H1 (cell line): Measurements from ENCODE around the gene PSMC4. TPM values are rescaled to one million over a fixed set of nuclear protein-coding genes. Genes with fewer than 3 reads are reported as not detected.

Source experiments
- CTCF ChIA-PET: fragments of 300-600 bp; sonication (Branson Sonifier 250); formaldehyde crosslinking; loops from one replicate; lab custom pipeline; 2021; ENCODE audit not compliant: partially characterized antibody; lab: Charles Lee
- POLR2A ChIA-PET: fragments of 300-600 bp; sonication (Branson Sonifier 250); formaldehyde crosslinking; loops from one replicate; lab custom pipeline; 2021; ENCODE audit warnings: inconsistent platforms; ENCODE audit not compliant: partially characterized antibody; lab: Charles Lee
- DNase-seq, 2 experiments: peaks; one replicate each; pipeline versions ENCODE4 v3.0.0 to v3.0.0-alpha.2; 2010 to 2022; ENCODE audit warnings: low spot score in 2 of 2, low read depth in 1 of 2, mixed read lengths in 1 of 2
- FAIRE-seq: peaks from 2 replicates; lab custom pipeline; 2011; peaks lifted over from hg19 to GRCh38; lab: Jason Lieb, UNC
- H2AFZ ChIP-seq: 2 replicates; pipeline ENCODE4 v1.8.1; 2012; ENCODE audit warnings: low read length, inconsistent platforms
- H2AK5ac ChIP-seq: 2 replicates; pipeline ENCODE4 v1.6.1; 2013; ENCODE audit warnings: low read depth, low read length
- H2BK120ac ChIP-seq: replicated peaks from 2 replicates; pipeline ENCODE3; 2013; ENCODE audit warnings: low read depth, low read length, inconsistent platforms
- H2BK12ac ChIP-seq: 2 replicates; pipeline ENCODE4 v1.6.1; 2013; ENCODE audit warnings: low read depth, low read length
- H2BK15ac ChIP-seq: 2 replicates; pipeline ENCODE4 v1.6.1; 2013; ENCODE audit warnings: low read length
- H2BK20ac ChIP-seq: 2 replicates; pipeline ENCODE4 v1.6.1; 2013; ENCODE audit warnings: low read length
- H2BK5ac ChIP-seq: 2 replicates; pipeline ENCODE4 v1.6.1; 2013; ENCODE audit warnings: low read depth, low read length
- H3K14ac ChIP-seq: 2 replicates; pipeline ENCODE4 v1.6.1; 2013; ENCODE audit warnings: inconsistent platforms; ENCODE audit not compliant: insufficient read length
- H3K18ac ChIP-seq: 2 replicates; pipeline ENCODE4 v1.6.1; 2013; ENCODE audit warnings: low read length; ENCODE audit errors: extremely low read depth
- H3K23ac ChIP-seq: 2 replicates; pipeline ENCODE4 v1.6.1; 2013; ENCODE audit warnings: inconsistent platforms; ENCODE audit not compliant: insufficient read length
- H3K23me2 ChIP-seq: 2 replicates; pipeline ENCODE4 v1.6.1; 2013; ENCODE audit warnings: low read depth, low read length
- H3K27ac ChIP-seq: 2 replicates; pipeline ENCODE4 v1.6.1; 2011; ENCODE audit warnings: low read depth, low read length, inconsistent platforms
- H3K27me3 ChIP-seq, 4 experiments: replicated peaks in 1 of 4; 1 replicate in 1 of 4; 2 replicates in 3 of 4; pipeline versions ENCODE4 v1.6.1 to v1.8.1; 2011 to 2013; ENCODE audit warnings: low read length in 3 of 4, mild to moderate bottlenecking in 3 of 4, inconsistent platforms in 2 of 4, mixed read lengths in 2 of 4, moderate library complexity in 1 of 4; ENCODE audit not compliant: control insufficient read depth in 3 of 4, insufficient read depth in 3 of 4; ENCODE audit errors: extremely low read depth in 1 of 4
- H3K36me3 ChIP-seq, 4 experiments: 2 replicates each; pipeline versions ENCODE4 v1.6.1 to v1.8.1; 2011 to 2013; ENCODE audit warnings: mild to moderate bottlenecking in 4 of 4, low read length in 3 of 4, moderate library complexity in 2 of 4, control low read depth in 1 of 4, inconsistent platforms in 1 of 4; ENCODE audit not compliant: insufficient read depth in 4 of 4, control insufficient read depth in 2 of 4
- H3K4ac ChIP-seq: replicated peaks from 2 replicates; pipeline ENCODE3; 2013; ENCODE audit warnings: low read length, low read depth, mixed read lengths, inconsistent platforms; ENCODE audit not compliant: insufficient read length
- H3K4me1 ChIP-seq, 4 experiments: replicated peaks in 1 of 4; 1 replicate in 1 of 4; 2 replicates in 3 of 4; pipeline versions ENCODE4 v1.6.1 to v1.8.1; 2011 to 2013; ENCODE audit warnings: low read length in 3 of 4, inconsistent platforms in 2 of 4, mixed read lengths in 1 of 4; ENCODE audit not compliant: insufficient read depth in 4 of 4, control insufficient read depth in 3 of 4
- H3K4me2 ChIP-seq, 2 experiments: 2 replicates each; pipeline versions ENCODE4 v1.6.1 to v1.8.1; 2011 to 2013; ENCODE audit warnings: low read depth in 2 of 2, low read length in 2 of 2, control low read depth in 1 of 2, inconsistent platforms in 1 of 2, mild to moderate bottlenecking in 1 of 2; ENCODE audit not compliant: insufficient read depth in 1 of 2
- H3K4me3 ChIP-seq, 4 experiments: fragments of 200-600, 300-600 bp in 1 of 4; sonication (generic), shearing (Covaris generic), sonication (Bioruptor Twin) in 1 of 4; 2 replicates each; pipeline versions ENCODE4 v1.5.1 to v1.8.1; 2011 to 2016; ENCODE audit warnings: low read length in 4 of 4, low read depth in 3 of 4, control low read depth in 2 of 4, inconsistent platforms in 2 of 4, mild to moderate bottlenecking in 2 of 4, mixed read lengths in 1 of 4, moderate library complexity in 1 of 4; ENCODE audit not compliant: insufficient read depth in 2 of 4; ENCODE audit errors: extremely low read depth in 1 of 4
- H3K56ac ChIP-seq: replicated peaks from 2 replicates; pipeline ENCODE3; 2013; ENCODE audit warnings: low read depth, mild to moderate bottlenecking, mixed read lengths, low read length, inconsistent platforms; ENCODE audit not compliant: insufficient read length
- H3K79me1 ChIP-seq: 2 replicates; pipeline ENCODE4 v1.6.1; 2013; ENCODE audit warnings: low read depth, low read length, control low read depth
- H3K79me2 ChIP-seq, 2 experiments: 2 replicates each; pipeline versions ENCODE4 v1.6.1 to v1.8.1; 2012 to 2013; ENCODE audit warnings: low read length in 2 of 2, mild to moderate bottlenecking in 2 of 2, inconsistent platforms in 1 of 2; ENCODE audit not compliant: insufficient read depth in 2 of 2, control insufficient read depth in 1 of 2
- H3K9ac ChIP-seq, 4 experiments: replicated peaks in 1 of 4; 1 replicate in 1 of 4; 2 replicates in 3 of 4; pipeline versions ENCODE4 v1.6.1 to v1.8.1; 2011 to 2013; ENCODE audit warnings: low read depth in 3 of 4, low read length in 3 of 4, control low read depth in 2 of 4, mild to moderate bottlenecking in 2 of 4, moderate library complexity in 2 of 4, inconsistent platforms in 1 of 4; ENCODE audit errors: extremely low read depth in 1 of 4
- H3K9me3 ChIP-seq, 2 experiments: 2 replicates each; pipeline versions ENCODE4 v1.6.1 to v1.8.1; 2012 to 2013; ENCODE audit warnings: mild to moderate bottlenecking in 2 of 2, moderate library complexity in 2 of 2, control low read depth in 1 of 2, inconsistent platforms in 1 of 2, low read depth in 1 of 2, low read length in 1 of 2, mixed read lengths in 1 of 2; ENCODE audit not compliant: insufficient read depth in 2 of 2
- H4K20me1 ChIP-seq, 2 experiments: replicated peaks in 1 of 2; 2 replicates each; pipeline versions ENCODE3 to v1.8.1; 2011 to 2013; ENCODE audit warnings: inconsistent platforms in 2 of 2, low read length in 2 of 2, mild to moderate bottlenecking in 1 of 2; ENCODE audit not compliant: insufficient read depth in 2 of 2, control insufficient read depth in 1 of 2
- H4K5ac ChIP-seq: 2 replicates; pipeline ENCODE4 v1.6.1; 2013; ENCODE audit warnings: low read length, low read depth, mixed read lengths, inconsistent platforms; ENCODE audit not compliant: insufficient read length
- H4K8ac ChIP-seq: 2 replicates; pipeline ENCODE4 v1.8.0; 2013; ENCODE audit warnings: mild to moderate bottlenecking, moderate library complexity, low read length, inconsistent platforms; ENCODE audit not compliant: insufficient read depth; ENCODE audit errors: extremely low read depth
- H4K91ac ChIP-seq: replicated peaks from 2 replicates; pipeline ENCODE3; 2013; ENCODE audit warnings: low read length, mixed read lengths, inconsistent platforms; ENCODE audit not compliant: insufficient read length
- BACH1 ChIP-seq: IDR thresholded peaks from 2 replicates; pipeline ENCODE4 v1.6.1; 2012; ENCODE audit warnings: low read length, improper control_type of control experiment
- CHD1 ChIP-seq: IDR thresholded peaks from 2 replicates; pipeline ENCODE4 v1.6.1; 2012; ENCODE audit warnings: low read depth, low read length, improper control_type of control experiment
- CTBP2 ChIP-seq: IDR thresholded peaks from 2 replicates; pipeline ENCODE4 v1.7.0; 2011; ENCODE audit warnings: borderline replicate concordance, mild to moderate bottlenecking, moderate library complexity, mixed read lengths, low read length; ENCODE audit not compliant: insufficient read depth, insufficient read length
- EP300 ChIP-seq, 2 experiments: IDR thresholded peaks; 1 replicate in 1 of 2; 2 replicates in 1 of 2; pipeline ENCODE4 v1.6.1; 2011 to 2012; ENCODE audit warnings: low read depth in 2 of 2, low read length in 2 of 2, mild to moderate bottlenecking in 2 of 2, borderline replicate concordance in 1 of 2, inconsistent platforms in 1 of 2, moderate library complexity in 1 of 2
- EZH2 ChIP-seq: fragments of 200-600 bp; sonication (generic); IDR thresholded peaks from 2 replicates; pipeline ENCODE4 v1.7.1; 2012; ENCODE audit warnings: low read depth, mild to moderate bottlenecking, moderate library complexity, low read length, inconsistent platforms; ENCODE audit not compliant: severe bottlenecking
- FOSL1 ChIP-seq: IDR thresholded peaks from 2 replicates; pipeline ENCODE4 v1.6.1; 2011; ENCODE audit warnings: mild to moderate bottlenecking, low read depth, low read length, moderate library complexity; ENCODE audit not compliant: insufficient read depth
- GTF2F1 ChIP-seq: IDR thresholded peaks from 2 replicates; pipeline ENCODE4 v1.6.1; 2012; ENCODE audit warnings: low read depth, low read length, improper control_type of control experiment, borderline replicate concordance
- HDAC6 ChIP-seq: IDR thresholded peaks from one replicate; pipeline ENCODE4 v1.7.1; 2012; ENCODE audit warnings: low read depth, mild to moderate bottlenecking, inconsistent platforms, low read length, moderate library complexity
- KDM5A ChIP-seq: fragments of 200-600 bp; IDR thresholded peaks from 2 replicates; pipeline ENCODE4 v1.7.1; 2012; ENCODE audit warnings: mild to moderate bottlenecking, low read length, inconsistent platforms, mixed read lengths
- NRF1 ChIP-seq: IDR thresholded peaks from 2 replicates; pipeline ENCODE4 v1.6.1; 2011; ENCODE audit warnings: mild to moderate bottlenecking, low read depth, low read length, improper control_type of control experiment
- PHF8 ChIP-seq: fragments of 200-600 bp; sonication (generic); conservative IDR thresholded peaks from 2 replicates; pipeline ENCODE4 v1.7.1; 2012; ENCODE audit warnings: low read depth, mild to moderate bottlenecking, inconsistent platforms, low read length, moderate library complexity
- SIN3A ChIP-seq, 2 experiments: IDR thresholded peaks in 1 of 2; conservative IDR thresholded peaks in 1 of 2; 2 replicates each; pipeline ENCODE4 v1.6.1; 2011 to 2012; ENCODE audit warnings: low read length in 2 of 2, improper control_type of control experiment in 1 of 2, low read depth in 1 of 2, mild to moderate bottlenecking in 1 of 2
- TAF1 ChIP-seq: IDR thresholded peaks from 2 replicates; pipeline ENCODE4 v1.6.1; 2011; ENCODE audit warnings: mild to moderate bottlenecking, low read depth, low read length
- ZNF274 ChIP-seq: IDR thresholded peaks from 2 replicates; pipeline ENCODE4 v1.7.0; 2012; ENCODE audit warnings: low read length, borderline replicate concordance; ENCODE audit errors: extremely low read depth
- WGBS, 2 experiments: shearing (Covaris generic) in 1 of 2; methylation state at CpG; one replicate each; pipeline versions ENCODE4 v1.1.6 to v1.1.7; 2013 to 2015; ENCODE audit warnings: low lambda C conversion rate in 2 of 2, mixed read lengths in 2 of 2, inconsistent platforms in 1 of 2, low coverage in 1 of 2, missing lambda C conversion rate in 1 of 2; ENCODE audit not compliant: insufficient replicate concordance in 2 of 2, insufficient coverage in 1 of 2, insufficient read length in 1 of 2; ENCODE audit errors: extremely low coverage in 1 of 2, missing lambda C conversion rate in 1 of 2; 5-methylcytosine and 5-hydroxymethylcytosine counted together
- polyA plus RNA-seq, 7 experiments: library from polyadenylated mRNA; depleted of rRNA in 3 of 7; stranded (reverse) in 5 of 7; unstranded in 2 of 7; fragments of >200 nt in 5 of 7; fragments of 200-250 nt in 2 of 7; gene quantifications; 1 replicate in 5 of 7; 2 replicates in 1 of 7; 4 replicates in 1 of 7; pipeline versions ENCODE4 v1.2.1 to v1.2.3, GENCODE V29; 2011 to 2013; ENCODE audit warnings: missing spikeins in 2 of 7, mixed read lengths in 2 of 7
- total RNA-seq: library from RNA; stranded (reverse); fragmentation: NEBNext Ultra II Directional; extraction: Animal tissue kit (Norgen Biotek cat#: 25700); gene quantifications from 2 replicates; pipeline ENCODE4 v1.2.1, GENCODE V29; 2021

PSMC4 gene
- total and polyA plus RNA-seq, 2 of the 8 experiments (the other 6 are each of a cell fraction or from before 2014, with no cell fraction given) = 116 to 126 TPM

DNA sequence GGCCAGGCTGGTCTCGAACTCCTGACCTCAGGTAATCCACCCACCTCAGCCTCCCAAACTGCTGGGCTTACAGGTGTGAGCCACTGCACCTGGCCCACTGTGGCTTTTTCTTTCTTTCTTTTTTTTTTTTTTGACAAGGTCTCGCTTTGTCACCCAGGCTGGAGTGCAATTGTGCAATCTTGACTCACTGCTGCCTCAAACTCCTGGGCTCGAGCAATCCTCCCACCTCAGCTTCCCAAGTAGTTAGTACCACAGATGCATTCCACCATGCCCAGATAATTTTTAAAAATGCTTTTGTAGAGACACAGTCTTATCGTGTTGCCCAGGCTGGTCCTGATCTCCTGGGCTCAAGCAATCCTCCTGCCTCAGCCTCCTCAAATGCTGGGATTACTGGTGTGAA lies 24.4 kb upstream of the PSMC4 start:
- H3K79me2 ChIP-seq = no peaks in the 10 kb centered on the region
- no peak overlapping the region for H3K4me3 ChIP-seq
- H2BK12ac ChIP-seq = no peak overlapping the region
- H2BK15ac ChIP-seq = no peak overlapping the region
- H3K36me3 ChIP-seq = no peaks in the 10 kb centered on the region
- no peaks in the 10 kb centered on the region for H3K9me3 ChIP-seq
- H3K27ac ChIP-seq = no peak overlapping the region
- ChIA-PET POLR2A (interaction anchor here (1.2 kb wide), 1 partner anchor 15 kb away, joined by 3 read pairs; no protein-coding TSS in a partner anchor), CTCF (interaction anchor here (1.0 kb wide), 1 partner anchor 9 kb away, joined by 3 read pairs; no protein-coding TSS in a partner anchor)
- no peaks in the 10 kb centered on the region for H3K23me2 ChIP-seq
- H3K79me1 ChIP-seq = no peaks in the 10 kb centered on the region
- no peak for FAIRE-seq
- no peaks in the 10 kb centered on the region for H4K20me1 ChIP-seq
- H3K56ac ChIP-seq = no peak overlapping the region
- H3K4me2 ChIP-seq = no peak overlapping the region
- peak overlapping the region; percentile 21; the same call in 1 of the 2 replicates for H4K8ac ChIP-seq
- H3K4me1 ChIP-seq = no peaks in the 10 kb centered on the region
- no peak overlapping the region for H2BK120ac ChIP-seq
- no peak overlapping the region for H2AK5ac ChIP-seq
- H3K18ac ChIP-seq = no peak overlapping the region
- no peak overlapping the region for H3K14ac ChIP-seq
- no peak overlapping the region for H3K4ac ChIP-seq
- DNase-seq = no peak
- no peak overlapping the region for H2AFZ ChIP-seq
- no peak overlapping the region for H2BK20ac ChIP-seq
- no peak overlapping the region for H4K91ac ChIP-seq
- no peaks in the 10 kb centered on the region for H3K27me3 ChIP-seq
- no peak overlapping the region for H4K5ac ChIP-seq
- no peak overlapping the region for H3K9ac ChIP-seq
- no peak overlapping the region for H2BK5ac ChIP-seq
- 91% methylated on average over 3 of the region's 4 CpGs; no CpG with 5 or more reads in 1 of the 2 experiments for WGBS, 2 experiments
- H3K23ac ChIP-seq = no peak overlapping the region
- no peak for TF ChIP-seq PHF8
- no peak for TF ChIP-seq HDAC6
- TF ChIP-seq ZNF274 = no peak
- TF ChIP-seq CHD1 = no peak
- no peak for TF ChIP-seq EP300 (IDR thresholded peaks at IDR 0.05; ENCODE audit: borderline replicate concordance in 1 of 2, low read depth in 2 of 2, low read length in 2 of 2)
- no peak for TF ChIP-seq KDM5A
- TF ChIP-seq FOSL1 = no peak
- TF ChIP-seq BACH1 = no peak
- no peak for TF ChIP-seq GTF2F1
- no peak for TF ChIP-seq NRF1
- TF ChIP-seq EZH2 = no peak
- no peak for TF ChIP-seq SIN3A (conservative IDR thresholded peaks at IDR 0.05 in 1 of 2, IDR thresholded peaks at IDR 0.05 in 1 of 2; ENCODE audit: low read depth in 1 of 2, low read length in 2 of 2)
- TF ChIP-seq CTBP2 = no peak
- TF ChIP-seq TAF1 = no peak
